NOMO-1 (cell line): ENCODE measurements around the gene TRAPPC3.
A peak's percentile ranks its signal among the peaks of the same experiment; 100 is the strongest.

ENCODE experiments used
- DNase-seq, 2 experiments: peaks; one replicate each; lab custom pipeline; 2025; ENCODE audit not compliant: unreplicated experiment in 2 of 2; lab: John Stamatoyannopoulos, UW

The TRAPPC3 gene

DNA sequence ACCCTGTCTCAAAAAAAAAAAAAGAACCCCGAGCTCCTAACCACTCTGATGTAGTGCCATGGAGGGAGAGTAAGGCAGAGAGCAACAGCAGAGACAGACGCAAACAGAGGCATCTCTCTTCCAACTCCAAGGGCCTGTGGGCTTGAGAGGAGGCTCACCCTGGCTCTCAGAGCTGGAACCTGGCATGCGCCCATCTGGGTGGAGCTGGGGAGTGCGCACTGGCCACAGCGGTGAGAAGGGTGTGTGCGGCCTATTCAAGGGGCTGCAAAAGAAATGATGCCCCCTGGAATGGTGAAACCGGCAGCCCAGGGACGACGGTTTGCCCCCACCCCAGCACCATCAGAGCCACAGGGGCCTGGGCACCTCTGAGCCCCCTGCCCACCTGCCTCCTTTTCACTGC is 41.9 kb downstream of the TRAPPC3 start:
- no peak for DNase-seq

GRCh38 chr1:36106269-36106668 is 43.0 kb downstream of the TRAPPC3 start:
- DNase-seq, result no peak

DNA sequence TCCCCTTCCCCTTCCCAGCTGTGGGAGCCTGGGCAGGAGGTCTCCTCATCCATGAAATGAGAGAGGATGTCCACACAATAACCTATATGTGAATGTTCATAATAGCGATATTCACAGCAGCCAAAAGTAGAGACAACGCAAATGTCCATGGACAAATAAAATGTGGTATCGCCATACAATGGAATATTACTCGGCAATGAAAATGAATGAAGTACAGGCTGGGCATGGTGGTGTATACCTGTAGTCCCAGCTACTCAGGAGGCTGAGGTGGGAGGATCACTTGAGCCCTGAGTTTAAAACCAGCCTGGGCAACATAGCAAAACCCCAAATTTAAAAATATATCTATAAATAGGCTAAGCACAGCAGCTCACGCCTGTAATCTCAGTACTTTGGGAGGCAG is 47.7 kb downstream of the TRAPPC3 start:
- no peak for DNase-seq

DNA sequence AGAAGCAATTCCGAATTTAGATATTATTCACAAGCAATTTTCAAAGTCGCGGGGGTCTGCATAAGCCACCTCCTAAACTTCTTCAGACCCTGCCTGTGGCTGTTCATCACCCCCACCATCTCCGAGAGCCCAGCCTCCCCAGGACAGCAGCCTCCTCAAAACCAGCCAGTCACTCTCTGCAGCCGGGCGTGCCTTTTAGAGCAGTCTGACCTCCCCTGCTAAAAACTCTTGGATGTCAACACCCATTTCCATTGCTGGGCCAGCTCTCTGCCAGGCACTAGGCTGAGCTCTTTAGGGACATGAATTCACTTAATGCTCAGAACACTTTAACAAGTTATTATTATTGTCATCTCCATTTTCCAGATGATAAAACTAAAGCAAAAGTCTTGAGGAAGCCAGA is 48.9 kb downstream of the TRAPPC3 start:
- DNase-seq, result no peak

GRCh38 chr1:36099681-36100341 is 49.5 kb downstream of the TRAPPC3 start:
- DNase-seq, result peak in 1 of 2 experiments; percentile 15

GRCh38 chr1:36098650-36099365 is 50.5 kb downstream of the TRAPPC3 start:
- DNase-seq, result no peak

- no peak for DNase-seq
Observed at GRCh38 chr1:36097693-36098585, 51.3 kb downstream of the TRAPPC3 start.

- DNase-seq, result no peak
Observed at GRCh38 chr1:36096500-36097432, 52.5 kb downstream of the TRAPPC3 start.

- peak; percentile 74 to 77 for DNase-seq
Observed at GRCh38 chr1:36095760-36096405, 53.4 kb downstream of the TRAPPC3 start.

GRCh38 chr1:36094621-36095061 is 54.6 kb downstream of the TRAPPC3 start:
- no peak for DNase-seq

DNA sequence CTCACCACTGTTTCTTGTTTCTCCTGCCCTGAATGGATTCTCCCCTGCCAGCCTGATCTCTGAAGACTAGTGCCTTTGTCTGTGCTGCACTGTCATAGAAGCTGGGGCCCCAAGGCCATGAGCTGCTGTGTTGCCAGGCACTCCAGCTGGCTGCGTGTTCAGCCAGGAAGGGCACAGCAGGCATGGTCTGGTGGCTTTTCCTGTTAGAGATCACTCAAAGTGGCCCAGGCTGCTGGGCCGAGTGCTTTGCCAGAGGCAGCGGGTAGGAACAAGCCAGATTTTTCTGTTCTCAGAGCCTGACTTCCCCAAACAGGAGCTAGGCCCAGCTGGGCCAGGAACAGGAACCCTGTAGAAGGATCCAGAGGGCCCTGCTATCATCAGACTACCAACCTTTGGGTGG is 55.4 kb downstream of the TRAPPC3 start:
- DNase-seq, result no peak

GRCh38 chr1:36093226-36093625 is 56.1 kb downstream of the TRAPPC3 start:
- no peak for DNase-seq

GRCh38 chr1:36092798-36093185 is 56.5 kb downstream of the TRAPPC3 start:
- DNase-seq, result no peak

DNA sequence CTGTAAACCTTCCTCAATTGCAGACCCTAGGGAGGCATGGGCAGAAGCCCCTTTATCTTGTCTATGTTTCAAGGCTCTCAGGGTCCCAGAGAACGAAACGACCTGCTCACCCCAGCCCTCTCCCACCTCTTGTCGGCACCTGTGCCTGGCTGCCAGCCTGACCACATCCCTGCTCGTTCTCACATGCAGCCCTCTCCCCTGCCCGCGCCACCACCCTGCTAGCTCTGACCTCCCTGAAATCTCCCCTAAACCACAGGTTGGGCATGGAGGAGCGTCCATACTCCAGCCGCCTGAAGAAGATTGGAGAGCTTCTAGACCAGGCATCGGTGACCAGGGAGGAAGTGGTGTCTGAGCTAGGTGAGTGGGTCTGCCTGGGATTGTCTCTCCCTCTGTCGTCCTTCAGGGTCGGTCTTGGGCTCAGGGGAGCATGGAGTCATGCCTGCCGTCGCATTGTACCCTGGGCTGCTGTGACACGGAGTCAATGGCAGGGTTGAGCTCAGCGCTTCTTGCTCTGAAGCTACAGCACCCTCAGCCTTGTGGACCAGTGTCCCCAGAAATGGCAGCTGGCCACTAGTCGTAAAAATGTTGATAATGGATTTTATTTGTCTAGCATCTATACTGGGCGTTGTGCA is 57.0 kb downstream of the TRAPPC3 start:
- no peak for DNase-seq

DNA sequence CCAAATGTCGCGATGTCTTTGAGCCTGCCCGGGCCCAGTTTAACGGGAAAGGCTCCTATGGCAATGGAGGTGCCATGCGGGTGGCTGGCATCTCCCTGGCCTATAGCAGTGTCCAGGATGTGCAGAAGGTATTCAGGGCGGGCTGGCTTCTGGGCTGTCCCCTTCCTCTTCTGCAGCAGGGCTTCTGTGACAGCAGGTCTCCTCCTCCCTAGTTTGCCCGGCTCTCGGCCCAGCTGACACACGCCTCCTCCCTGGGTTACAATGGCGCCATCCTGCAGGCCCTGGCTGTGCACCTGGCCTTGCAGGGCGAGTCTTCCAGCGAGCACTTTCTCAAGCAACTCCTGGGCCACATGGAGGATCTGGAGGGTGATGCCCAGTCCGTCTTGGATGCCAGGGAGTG is 57.6 kb downstream of the TRAPPC3 start:
- DNase-seq, result no peak

DNA sequence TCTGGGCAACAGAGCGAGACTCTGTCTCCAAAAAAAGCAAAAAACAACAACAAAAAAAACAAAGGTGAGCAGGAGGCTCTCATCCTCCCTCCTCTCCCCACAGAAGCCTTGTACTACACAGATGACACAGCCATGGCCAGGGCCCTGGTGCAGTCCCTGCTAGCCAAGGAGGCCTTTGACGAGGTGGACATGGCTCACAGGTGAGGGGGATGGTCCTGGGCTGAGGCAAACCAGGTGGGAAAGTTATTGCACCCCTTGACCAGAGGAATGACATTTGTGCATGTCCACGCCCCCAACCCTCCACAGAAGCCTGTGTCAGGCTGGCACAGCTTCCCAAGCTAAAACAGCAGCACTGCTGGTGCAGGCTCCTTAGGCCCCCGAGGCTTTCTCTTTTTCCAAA is 58.1 kb downstream of the TRAPPC3 start:
- no peak for DNase-seq

DNA sequence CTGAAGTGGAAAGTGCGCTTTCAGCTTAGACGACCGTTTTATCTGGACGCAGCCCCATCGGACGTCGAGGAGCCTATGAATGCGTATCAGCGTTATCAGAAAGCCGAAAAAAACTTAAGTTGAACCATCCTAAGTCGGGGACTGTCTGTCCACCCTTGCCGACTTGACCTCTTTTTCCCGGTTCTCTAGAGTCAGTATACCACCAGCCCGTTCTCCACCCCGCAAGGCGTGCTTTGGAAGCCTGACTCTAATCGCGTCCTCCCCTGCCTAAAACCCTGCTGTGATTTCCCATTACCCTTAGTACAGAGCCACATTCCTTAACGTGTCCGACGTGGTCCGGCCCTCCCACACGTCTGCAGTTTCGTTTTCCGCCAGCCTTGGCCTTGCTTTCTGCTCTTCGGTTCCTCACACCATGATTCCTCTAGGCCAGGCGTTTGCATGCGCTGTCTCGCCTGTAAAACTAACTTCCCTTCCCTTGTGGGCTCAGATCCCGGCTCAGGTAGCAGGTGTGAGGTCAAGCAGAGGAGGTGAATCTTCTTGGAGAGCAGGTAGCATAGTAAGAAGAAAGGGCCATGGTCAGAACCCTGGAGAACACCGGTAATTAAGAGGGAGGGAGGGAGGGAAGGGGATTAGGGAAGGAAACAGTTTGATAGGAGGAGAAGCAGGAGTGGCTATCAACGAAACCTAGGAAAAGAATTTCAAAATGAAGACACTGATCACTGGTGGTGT is 59.7 kb downstream of the TRAPPC3 start:
- peak; percentile 40 to 51 for DNase-seq

GRCh38 chr1:36088577-36089392 is 60.5 kb downstream of the TRAPPC3 start, which contains the start of gene ADPRS:
Gene ADPRS (plus strand): TSS chr1:36088892. CDS start chr1:36088905, 13 bp downstream.
- peak; percentile 92 for DNase-seq
